ENCODE results near the gene CAMTA1.
"Not testable (repeated sequence)": the region's sequence is repeated elsewhere in the genome, so short reads cannot be mapped to it uniquely, and the experiment has no call there.

The CAMTA1 gene

GRCh38 chr1:6815726-6816125 lies 30.5 kb downstream of the CAMTA1 start:
- Histone ChIP-seq H3K27me3 (ENCODE audit: control insufficient read depth in 1 of 2, insufficient read depth in 2 of 2, low read length in 2 of 2) (no peaks in the 10 kb centered on the region), H3K27ac (ENCODE audit: low read depth, low read length) (no peak overlapping the region)

GRCh38 chr1:6819246-6820040 lies 34.2 kb downstream of the CAMTA1 start:
- H3K9ac ChIP-seq (ENCODE audit: low read length) = no peak overlapping the region
- H3K9me3 ChIP-seq (ENCODE audit: low read length) = no peaks in the 10 kb centered on the region
- H3K27me3 ChIP-seq (ENCODE audit: control insufficient read depth in 1 of 2, insufficient read depth in 2 of 2, low read length in 2 of 2) = no peaks in the 10 kb centered on the region
- H3K36me3 ChIP-seq (ENCODE audit: insufficient read depth, low read length) = no peaks in the 10 kb centered on the region
- no peak overlapping the region for H3K4me3 ChIP-seq (ENCODE audit: low read depth in 1 of 2, low read length in 2 of 2)
- no peak overlapping the region for H3K27ac ChIP-seq (ENCODE audit: low read depth, low read length)
- H3K4me1 ChIP-seq (ENCODE audit: insufficient read depth, low read length) = peaks cover 7% of the 10 kb centered on the region

More at GRCh38 chr1:6815726-6816125, 30.5 kb downstream of the CAMTA1 start:
- H3K4me1 ChIP-seq (ENCODE audit: insufficient read depth, low read length) = peaks cover 5% of the 10 kb centered on the region
- no peak overlapping the region for H3K4me3 ChIP-seq (ENCODE audit: low read depth in 1 of 2, low read length in 2 of 2)
- no peaks in the 10 kb centered on the region for H3K36me3 ChIP-seq (ENCODE audit: insufficient read depth, low read length)
- H3K9ac ChIP-seq (ENCODE audit: low read length) = no peak overlapping the region
- no peaks in the 10 kb centered on the region for H3K9me3 ChIP-seq (ENCODE audit: low read length)

- no peaks in the 10 kb centered on the region for H3K27me3 ChIP-seq (ENCODE audit: control insufficient read depth in 1 of 2, insufficient read depth in 2 of 2, low read length in 2 of 2)
- H3K9ac ChIP-seq (ENCODE audit: low read length) = no peak overlapping the region
- H3K36me3 ChIP-seq (ENCODE audit: insufficient read depth, low read length) = no peaks in the 10 kb centered on the region
- no peak overlapping the region for H3K4me3 ChIP-seq (ENCODE audit: low read depth in 1 of 2, low read length in 2 of 2)
- no peaks in the 10 kb centered on the region for H3K9me3 ChIP-seq (ENCODE audit: low read length)
- no peak overlapping the region for H3K27ac ChIP-seq (ENCODE audit: low read depth, low read length)
- peaks cover 9% of the 10 kb centered on the region for H3K4me1 ChIP-seq (ENCODE audit: insufficient read depth, low read length)
These were observed 35.6 kb downstream of the CAMTA1 start for GRCh38 chr1:6820899-6821298.

- Histone ChIP-seq H3K27ac (ENCODE audit: low read depth, low read length) (no peak overlapping the region), H3K27me3 (ENCODE audit: control insufficient read depth in 1 of 2, insufficient read depth in 2 of 2, low read length in 2 of 2) (no peaks in the 10 kb centered on the region), H3K36me3 (ENCODE audit: insufficient read depth, low read length) (no peaks in the 10 kb centered on the region), H3K4me1 (ENCODE audit: insufficient read depth, low read length) (peaks cover 12% of the 10 kb centered on the region), H3K9ac (ENCODE audit: low read length) (no peak overlapping the region), H3K4me3 (ENCODE audit: low read depth in 1 of 2, low read length in 2 of 2) (no peak overlapping the region), H3K9me3 (ENCODE audit: low read length) (no peaks in the 10 kb centered on the region)
These were observed 37.5 kb downstream of the CAMTA1 start for GRCh38 chr1:6822530-6823359.

- peaks cover 12% of the 10 kb centered on the region for H3K4me1 ChIP-seq (ENCODE audit: insufficient read depth, low read length)
- H3K9me3 ChIP-seq (ENCODE audit: low read length) = no peaks in the 10 kb centered on the region
- no peak overlapping the region for H3K27ac ChIP-seq (ENCODE audit: low read depth, low read length)
- H3K9ac ChIP-seq (ENCODE audit: low read length) = no peak overlapping the region
- no peak overlapping the region for H3K4me3 ChIP-seq (ENCODE audit: low read depth in 1 of 2, low read length in 2 of 2)
- no peaks in the 10 kb centered on the region for H3K27me3 ChIP-seq (ENCODE audit: control insufficient read depth in 1 of 2, insufficient read depth in 2 of 2, low read length in 2 of 2)
- H3K36me3 ChIP-seq (ENCODE audit: insufficient read depth, low read length) = no peaks in the 10 kb centered on the region
These were observed 38.5 kb downstream of the CAMTA1 start for GRCh38 chr1:6823793-6824192.

- Histone ChIP-seq H3K27ac (ENCODE audit: low read depth, low read length) (no peak overlapping the region), H3K36me3 (ENCODE audit: insufficient read depth, low read length) (no peaks in the 10 kb centered on the region), H3K27me3 (ENCODE audit: control insufficient read depth in 1 of 2, insufficient read depth in 2 of 2, low read length in 2 of 2) (no peaks in the 10 kb centered on the region), H3K4me3 (ENCODE audit: low read depth in 1 of 2, low read length in 2 of 2) (no peak overlapping the region), H3K9ac (ENCODE audit: low read length) (no peak overlapping the region), H3K4me1 (ENCODE audit: insufficient read depth, low read length) (peaks cover 12% of the 10 kb centered on the region), H3K9me3 (ENCODE audit: low read length) (no peaks in the 10 kb centered on the region)
These were observed 39.6 kb downstream of the CAMTA1 start for GRCh38 chr1:6824665-6825368.

- Histone ChIP-seq H3K4me1 (ENCODE audit: insufficient read depth, low read length) (peaks cover 12% of the 10 kb centered on the region), H3K9me3 (ENCODE audit: low read length) (no peaks in the 10 kb centered on the region), H3K4me3 (ENCODE audit: low read depth in 1 of 2, low read length in 2 of 2) (no peak overlapping the region), H3K27ac (ENCODE audit: low read depth, low read length) (no peak overlapping the region), H3K27me3 (ENCODE audit: control insufficient read depth in 1 of 2, insufficient read depth in 2 of 2, low read length in 2 of 2) (no peaks in the 10 kb centered on the region), H3K36me3 (ENCODE audit: insufficient read depth, low read length) (no peaks in the 10 kb centered on the region), H3K9ac (ENCODE audit: low read length) (no peak overlapping the region)
These were observed 40.6 kb downstream of the CAMTA1 start for GRCh38 chr1:6825828-6826227.

- Histone ChIP-seq H3K27ac (ENCODE audit: low read depth, low read length) (no peak overlapping the region), H3K4me3 (ENCODE audit: low read depth in 1 of 2, low read length in 2 of 2) (no peak overlapping the region)
These were observed 41.8 kb downstream of the CAMTA1 start for GRCh38 chr1:6827079-6827478.

GRCh38 chr1:6827630-6828165 lies 42.4 kb downstream of the CAMTA1 start:
- Histone ChIP-seq H3K4me1 (ENCODE audit: insufficient read depth, low read length) (peaks cover 12% of the 10 kb centered on the region), H3K9me3 (ENCODE audit: low read length) (no peaks in the 10 kb centered on the region), H3K27me3 (ENCODE audit: control insufficient read depth in 1 of 2, insufficient read depth in 2 of 2, low read length in 2 of 2) (no peaks in the 10 kb centered on the region), H3K9ac (ENCODE audit: low read length) (no peak overlapping the region), H3K36me3 (ENCODE audit: insufficient read depth, low read length) (no peaks in the 10 kb centered on the region), H3K27ac (ENCODE audit: low read depth, low read length) (no peak overlapping the region), H3K4me3 (ENCODE audit: low read depth in 1 of 2, low read length in 2 of 2) (no peak overlapping the region)

More at GRCh38 chr1:6827079-6827478, 41.8 kb downstream of the CAMTA1 start:
- no peaks in the 10 kb centered on the region for H3K27me3 ChIP-seq (ENCODE audit: control insufficient read depth in 1 of 2, insufficient read depth in 2 of 2, low read length in 2 of 2)
- peaks cover 12% of the 10 kb centered on the region for H3K4me1 ChIP-seq (ENCODE audit: insufficient read depth, low read length)
- H3K36me3 ChIP-seq (ENCODE audit: insufficient read depth, low read length) = no peaks in the 10 kb centered on the region
- no peaks in the 10 kb centered on the region for H3K9me3 ChIP-seq (ENCODE audit: low read length)
- H3K9ac ChIP-seq (ENCODE audit: low read length) = no peak overlapping the region

GRCh38 chr1:6831366-6831765 lies 46.1 kb downstream of the CAMTA1 start:
- H3K36me3 ChIP-seq (ENCODE audit: insufficient read depth, low read length) = no peaks in the 10 kb centered on the region
- no peak overlapping the region for H3K4me3 ChIP-seq (ENCODE audit: low read depth in 1 of 2, low read length in 2 of 2)
- H3K27me3 ChIP-seq (ENCODE audit: control insufficient read depth in 1 of 2, insufficient read depth in 2 of 2, low read length in 2 of 2) = no peaks in the 10 kb centered on the region
- no peaks in the 10 kb centered on the region for H3K9me3 ChIP-seq (ENCODE audit: low read length)
- no peak overlapping the region for H3K9ac ChIP-seq (ENCODE audit: low read length)
- H3K27ac ChIP-seq (ENCODE audit: low read depth, low read length) = no peak overlapping the region
- peaks cover 7% of the 10 kb centered on the region for H3K4me1 ChIP-seq (ENCODE audit: insufficient read depth, low read length)

- not testable (repeated sequence) for H3K9ac ChIP-seq (ENCODE audit: low read length); H3K36me3 ChIP-seq (ENCODE audit: insufficient read depth, low read length); H3K27ac ChIP-seq (ENCODE audit: low read depth, low read length); H3K4me1 ChIP-seq (ENCODE audit: insufficient read depth, low read length); H3K27me3 ChIP-seq (ENCODE audit: control insufficient read depth in 1 of 2, insufficient read depth in 2 of 2, low read length in 2 of 2); H3K9me3 ChIP-seq (ENCODE audit: low read length); H3K4me3 ChIP-seq (ENCODE audit: low read depth in 1 of 2, low read length in 2 of 2)
These were observed 46.8 kb downstream of the CAMTA1 start for GRCh38 chr1:6832006-6832405.

Measured in muscle layer of colon (tissue), 2 donors.